Activated CD4-positive, alpha-beta memory T cell treated with anti-CD3 and anti-CD28 coated beads for 36 hours (primary cell): ENCODE results near the gene SLC6A8. TPM values are rescaled to one million over a fixed set of nuclear protein-coding genes. Genes with fewer than 3 reads are reported as not detected.
"Not testable (repeated sequence)": the region's sequence is repeated elsewhere in the genome, so short reads cannot be mapped to it uniquely, and the experiment has no call there.

Experiments
- CTCF ChIA-PET: fragments of 350-600 bp; sonication (Branson Sonifier 250); formaldehyde crosslinking; loops from one replicate; lab custom pipeline; 2021; ENCODE audit warnings: antibody characterized with exemption, inconsistent platforms; lab: Charles Lee
- POLR2A ChIA-PET: fragments of 350-600 bp; sonication (Branson Sonifier 250); formaldehyde crosslinking; loops from one replicate; lab custom pipeline; 2021; ENCODE audit warnings: antibody characterized with exemption; lab: Charles Lee
- DNase-seq: peaks from one replicate; pipeline ENCODE4 v3.0.0-alpha.2; 2020
- H3K27ac Mint-ChIP-seq: one replicate; pipeline ENCODE4 v1.8.0; 2021; ENCODE audit warnings: mixed read lengths
- H3K27me3 Mint-ChIP-seq: one replicate; pipeline ENCODE4 v1.8.0; 2021; ENCODE audit warnings: mixed read lengths
- H3K36me3 Mint-ChIP-seq: one replicate; pipeline ENCODE4 v1.8.0; 2021; ENCODE audit warnings: mixed read lengths
- H3K4me1 Mint-ChIP-seq: one replicate; pipeline ENCODE4 v1.8.0; 2021; ENCODE audit warnings: low read depth, mixed read lengths
- H3K4me3 Mint-ChIP-seq: one replicate; pipeline ENCODE4 v1.8.0; 2021; ENCODE audit warnings: mild to moderate bottlenecking, mixed read lengths
- H3K9me3 Mint-ChIP-seq: one replicate; pipeline ENCODE4 v1.8.0; 2021; ENCODE audit warnings: mixed read lengths
- intact Hi-C: fragments of 100-400 bp; cut with micrococcal nuclease; formaldehyde crosslinking; loops from one replicate; pipeline ENCODE4 v1.15.1; 2023
- total RNA-seq, 2 experiments: library from RNA; stranded (reverse); gene quantifications; one replicate each; pipeline ENCODE4 v1.2.3, GENCODE V29; 2021

The SLC6A8 gene
- total RNA-seq, 2 experiments from 2014 or later = 0.95 to 1.3 TPM

- intact Hi-C loops = loop anchor here (10.0 kb wide), 1 partner anchor 68 kb away; the partner anchor contains the start of genes IDH3G and SSR4
- peaks cover under 1% of the 10 kb centered on the region for H3K9me3 Mint-ChIP-seq
- POLR2A ChIA-PET = interaction anchor here (0.9 kb wide), 1 partner anchor 68 kb away, joined by 3 read pairs; the partner anchor contains the start of gene SSR4
- peaks cover 29% of the 10 kb centered on the region for H3K4me1 Mint-ChIP-seq
- H3K4me3 Mint-ChIP-seq = peak overlapping the region; percentile 46
- CTCF ChIA-PET = interaction anchor here (1.9 kb wide), 1 partner anchor 220 kb away, joined by 5 read pairs; no protein-coding TSS in a partner anchor
- H3K27ac Mint-ChIP-seq = peak overlapping the region; percentile 5
- DNase-seq = peak; percentile 50
- no peaks in the 10 kb centered on the region for H3K27me3 Mint-ChIP-seq
- H3K36me3 Mint-ChIP-seq = peaks cover 17% of the 10 kb centered on the region
These were observed 38.8 kb downstream of the SLC6A8 start for GRCh38 chrX:153726286-153727122.

GRCh38 chrX:153727123-153727931 lies 39.6 kb downstream of the SLC6A8 start:
- peak overlapping the region; percentile 46 for H3K4me3 Mint-ChIP-seq
- intact Hi-C loops = loop anchor here (10.0 kb wide), 1 partner anchor 67 kb away; the partner anchor contains the start of genes IDH3G and SSR4
- CTCF ChIA-PET = interaction anchor here (1.9 kb wide), 1 partner anchor 219 kb away, joined by 5 read pairs; no protein-coding TSS in a partner anchor
- H3K4me1 Mint-ChIP-seq = peaks cover 29% of the 10 kb centered on the region
- H3K9me3 Mint-ChIP-seq = peaks cover 6% of the 10 kb centered on the region
- H3K36me3 Mint-ChIP-seq = peaks cover 11% of the 10 kb centered on the region
- peak overlapping the region; percentile 5 for H3K27ac Mint-ChIP-seq
- POLR2A ChIA-PET = no interaction called here
- no peaks in the 10 kb centered on the region for H3K27me3 Mint-ChIP-seq
- no peak for DNase-seq

- DNase-seq = no peak
- Mint-ChIP-seq H3K9me3 (peaks cover 6% of the 10 kb centered on the region), H3K36me3 (peaks cover 9% of the 10 kb centered on the region), H3K27me3 (no peaks in the 10 kb centered on the region), H3K4me3 (no peak overlapping the region), H3K27ac (no peak overlapping the region), H3K4me1 (peaks cover 26% of the 10 kb centered on the region)
- CTCF ChIA-PET = interaction anchor here (1.9 kb wide), 1 partner anchor 219 kb away, joined by 5 read pairs; no protein-coding TSS in a partner anchor
- intact Hi-C loops = loop anchor here (10.0 kb wide), 1 partner anchor 67 kb away; the partner anchor contains the start of genes IDH3G and SSR4
- POLR2A ChIA-PET = interaction anchor here (0.6 kb wide), 1 partner anchor 197 kb away, joined by 3 read pairs; no protein-coding TSS in a partner anchor
These were observed 40.4 kb downstream of the SLC6A8 start for GRCh38 chrX:153728095-153728494.

GRCh38 chrX:153728951-153729631 lies 41.4 kb downstream of the SLC6A8 start:
- no peak for DNase-seq
- H3K9me3 Mint-ChIP-seq = peaks cover 6% of the 10 kb centered on the region
- peaks cover 6% of the 10 kb centered on the region for H3K36me3 Mint-ChIP-seq
- CTCF ChIA-PET = no interaction called here
- H3K27ac Mint-ChIP-seq = no peak overlapping the region
- POLR2A ChIA-PET = no interaction called here
- H3K4me3 Mint-ChIP-seq = no peak overlapping the region
- peaks cover 26% of the 10 kb centered on the region for H3K4me1 Mint-ChIP-seq
- no peaks in the 10 kb centered on the region for H3K27me3 Mint-ChIP-seq
- intact Hi-C loops = loop anchor here (10.0 kb wide), 1 partner anchor 66 kb away; the partner anchor contains the start of genes IDH3G and SSR4

- peaks cover 31% of the 10 kb centered on the region for H3K4me1 Mint-ChIP-seq
- H3K36me3 Mint-ChIP-seq, H3K9me3 Mint-ChIP-seq, DNase-seq, intact Hi-C loops, H3K27me3 Mint-ChIP-seq, CTCF ChIA-PET, H3K4me3 Mint-ChIP-seq, H3K27ac Mint-ChIP-seq, POLR2A ChIA-PET: not testable (repeated sequence)
These were observed 42.4 kb downstream of the SLC6A8 start for GRCh38 chrX:153730115-153730514.

GRCh38 chrX:153731117-153731844 lies 43.6 kb downstream of the SLC6A8 start:
- Mint-ChIP-seq H3K36me3 (peaks cover 8% of the 10 kb centered on the region), H3K27ac (peak overlapping the region; percentile 70), H3K4me1 (peaks cover 33% of the 10 kb centered on the region), H3K9me3 (peaks cover 6% of the 10 kb centered on the region), H3K4me3 (no peak overlapping the region), H3K27me3 (no peaks in the 10 kb centered on the region)
- POLR2A ChIA-PET = no interaction called here
- DNase-seq = no peak
- intact Hi-C loops = no loop called here
- CTCF ChIA-PET = no interaction called here

GRCh38 chrX:153731845-153732215 lies 44.1 kb downstream of the SLC6A8 start:
- H3K27me3 Mint-ChIP-seq = no peaks in the 10 kb centered on the region
- peaks cover 8% of the 10 kb centered on the region for H3K36me3 Mint-ChIP-seq
- peak overlapping the region; percentile 70 for H3K27ac Mint-ChIP-seq
- intact Hi-C loops = no loop called here
- H3K4me1 Mint-ChIP-seq = peaks cover 31% of the 10 kb centered on the region
- H3K9me3 Mint-ChIP-seq = peaks cover 6% of the 10 kb centered on the region
- no peak overlapping the region for H3K4me3 Mint-ChIP-seq
- DNase-seq = no peak
- POLR2A ChIA-PET = no interaction called here
- CTCF ChIA-PET = no interaction called here

GRCh38 chrX:153732401-153732800 lies 44.7 kb downstream of the SLC6A8 start:
- H3K36me3 Mint-ChIP-seq = peaks cover 8% of the 10 kb centered on the region
- intact Hi-C loops = no loop called here
- no peaks in the 10 kb centered on the region for H3K27me3 Mint-ChIP-seq
- POLR2A ChIA-PET = no interaction called here
- CTCF ChIA-PET = no interaction called here
- DNase-seq = no peak
- H3K4me3 Mint-ChIP-seq = no peak overlapping the region
- H3K4me1 Mint-ChIP-seq = peaks cover 27% of the 10 kb centered on the region
- peaks cover 6% of the 10 kb centered on the region for H3K9me3 Mint-ChIP-seq
- no peak overlapping the region for H3K27ac Mint-ChIP-seq

- H3K4me1 Mint-ChIP-seq = peaks cover 27% of the 10 kb centered on the region
- no peak overlapping the region for H3K27ac Mint-ChIP-seq
- intact Hi-C loops = no loop called here
- no peaks in the 10 kb centered on the region for H3K27me3 Mint-ChIP-seq
- POLR2A ChIA-PET = no interaction called here
- H3K4me3 Mint-ChIP-seq = no peak overlapping the region
- CTCF ChIA-PET = no interaction called here
- no peak for DNase-seq
- H3K36me3 Mint-ChIP-seq = peaks cover 8% of the 10 kb centered on the region
- peaks cover 6% of the 10 kb centered on the region for H3K9me3 Mint-ChIP-seq
These were observed 46.0 kb downstream of the SLC6A8 start for GRCh38 chrX:153733651-153734240.

GRCh38 chrX:153734871-153735270 lies 47.1 kb downstream of the SLC6A8 start:
- Mint-ChIP-seq H3K27ac (no peak overlapping the region), H3K9me3 (peaks cover 6% of the 10 kb centered on the region), H3K36me3 (peaks cover 8% of the 10 kb centered on the region), H3K27me3 (no peaks in the 10 kb centered on the region), H3K4me3 (no peak overlapping the region), H3K4me1 (peaks cover 31% of the 10 kb centered on the region)
- ChIA-PET CTCF (interaction anchor here (1.1 kb wide), 1 partner anchor 28 kb away, joined by 3 read pairs; no protein-coding TSS in a partner anchor), POLR2A (no interaction called here)
- DNase-seq = no peak
- intact Hi-C loops = no loop called here

- DNase-seq = no peak
- intact Hi-C loops = no loop called here
- no peaks in the 10 kb centered on the region for H3K27me3 Mint-ChIP-seq
- H3K36me3 Mint-ChIP-seq = peaks cover 8% of the 10 kb centered on the region
- peak overlapping the region; percentile 45 for H3K27ac Mint-ChIP-seq
- CTCF ChIA-PET = interaction anchor here (1.1 kb wide), 1 partner anchor 28 kb away, joined by 3 read pairs; no protein-coding TSS in a partner anchor
- H3K4me3 Mint-ChIP-seq = no peak overlapping the region
- H3K9me3 Mint-ChIP-seq = peaks cover 6% of the 10 kb centered on the region
- POLR2A ChIA-PET = no interaction called here
- H3K4me1 Mint-ChIP-seq = peaks cover 35% of the 10 kb centered on the region
These were observed 47.5 kb downstream of the SLC6A8 start for GRCh38 chrX:153735274-153735673.
